ENCODE results near the gene AMOTL1. TPM values are rescaled to one million over a fixed set of nuclear protein-coding genes. Genes with fewer than 3 reads are reported as not detected.

AMOTL1 gene
- total RNA-seq, 6 experiments from 2014 or later, result 7.4 to 43.8 (median 17.3) TPM

DNA sequence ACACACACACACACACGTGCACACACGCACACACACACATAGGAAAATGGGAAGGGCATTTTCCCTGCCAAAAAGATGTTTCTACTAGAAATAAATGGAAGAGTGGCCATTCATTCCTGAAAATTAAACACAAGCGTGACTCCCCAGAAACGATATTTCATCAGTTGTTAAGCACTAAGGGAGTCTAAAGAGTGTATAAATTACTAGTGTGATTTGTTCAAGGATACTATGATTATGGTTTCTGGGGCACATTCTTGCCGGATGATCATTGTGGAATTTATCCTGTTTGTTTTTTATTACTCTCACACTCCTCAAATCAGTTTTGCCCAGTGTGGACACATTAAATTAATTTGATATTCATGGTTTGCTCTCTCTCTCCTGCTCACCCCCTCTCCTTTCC, 16.4 kb upstream of the AMOTL1 start:
- Histone ChIP-seq H3K4me1 (no peaks in the 10 kb centered on the region), H3K27ac (no peak overlapping the region), H3K27me3 (no peaks in the 10 kb centered on the region), H3K9me3 (no peaks in the 10 kb centered on the region), H3K36me3 (no peaks in the 10 kb centered on the region), H3K4me3 (no peak overlapping the region)
- WGBS (ENCODE audit: insufficient coverage, low coverage, low lambda C conversion rate, missing lambda C conversion rate), result 79% methylated on average over 5 of the region's 5 CpGs
- ATAC-seq (no peak), DNase-seq (no peak)
- intact Hi-C loops (cut with DNase I), result no loop called here
- TF ChIP-seq, protein P1, sequence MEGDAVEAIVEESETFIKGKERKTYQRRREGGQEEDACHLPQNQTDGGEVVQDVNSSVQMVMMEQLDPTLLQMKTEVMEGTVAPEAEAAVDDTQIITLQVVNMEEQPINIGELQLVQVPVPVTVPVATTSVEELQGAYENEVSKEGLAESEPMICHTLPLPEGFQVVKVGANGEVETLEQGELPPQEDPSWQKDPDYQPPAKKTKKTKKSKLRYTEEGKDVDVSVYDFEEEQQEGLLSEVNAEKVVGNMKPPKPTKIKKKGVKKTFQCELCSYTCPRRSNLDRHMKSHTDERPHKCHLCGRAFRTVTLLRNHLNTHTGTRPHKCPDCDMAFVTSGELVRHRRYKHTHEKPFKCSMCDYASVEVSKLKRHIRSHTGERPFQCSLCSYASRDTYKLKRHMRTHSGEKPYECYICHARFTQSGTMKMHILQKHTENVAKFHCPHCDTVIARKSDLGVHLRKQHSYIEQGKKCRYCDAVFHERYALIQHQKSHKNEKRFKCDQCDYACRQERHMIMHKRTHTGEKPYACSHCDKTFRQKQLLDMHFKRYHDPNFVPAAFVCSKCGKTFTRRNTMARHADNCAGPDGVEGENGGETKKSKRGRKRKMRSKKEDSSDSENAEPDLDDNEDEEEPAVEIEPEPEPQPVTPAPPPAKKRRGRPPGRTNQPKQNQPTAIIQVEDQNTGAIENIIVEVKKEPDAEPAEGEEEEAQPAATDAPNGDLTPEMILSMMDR (IDR thresholded peaks at IDR 0.05), result no peak
- no peak for TF ChIP-seq POLR2A (IDR thresholded peaks at IDR 0.05)

DNA sequence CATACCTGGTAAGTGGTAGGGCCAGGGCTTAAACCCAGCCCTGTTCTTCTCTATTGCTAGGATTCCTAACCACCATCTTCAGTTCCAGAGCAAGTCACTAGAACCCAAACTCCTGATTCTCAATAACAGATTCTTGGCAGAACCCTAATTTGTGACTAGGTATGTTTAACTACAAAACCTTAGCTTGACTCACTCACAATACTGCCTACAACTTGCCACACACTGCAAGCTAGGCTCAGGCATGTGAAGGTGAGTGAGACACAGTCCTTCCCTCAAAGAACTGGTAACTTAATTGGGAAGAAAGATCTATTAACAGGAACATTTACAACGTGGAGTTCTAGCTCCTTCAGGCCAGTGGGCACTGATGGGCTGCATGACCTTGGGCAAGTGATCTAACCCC, 14.5 kb upstream of the AMOTL1 start:
- 71% methylated on average over 1 of the region's 1 CpG for WGBS (ENCODE audit: insufficient coverage, low coverage, low lambda C conversion rate, missing lambda C conversion rate)
- ATAC-seq (no peak), DNase-seq (no peak)
- no peak for TF ChIP-seq POLR2A (IDR thresholded peaks at IDR 0.05)
- TF ChIP-seq, protein P1 (IDR thresholded peaks at IDR 0.05), result no peak
- Histone ChIP-seq H3K27me3 (no peaks in the 10 kb centered on the region), H3K4me1 (no peaks in the 10 kb centered on the region), H3K27ac (no peak overlapping the region), H3K4me3 (no peak overlapping the region), H3K36me3 (no peaks in the 10 kb centered on the region), H3K9me3 (no peaks in the 10 kb centered on the region)
- intact Hi-C loops (cut with DNase I), result no loop called here

DNA sequence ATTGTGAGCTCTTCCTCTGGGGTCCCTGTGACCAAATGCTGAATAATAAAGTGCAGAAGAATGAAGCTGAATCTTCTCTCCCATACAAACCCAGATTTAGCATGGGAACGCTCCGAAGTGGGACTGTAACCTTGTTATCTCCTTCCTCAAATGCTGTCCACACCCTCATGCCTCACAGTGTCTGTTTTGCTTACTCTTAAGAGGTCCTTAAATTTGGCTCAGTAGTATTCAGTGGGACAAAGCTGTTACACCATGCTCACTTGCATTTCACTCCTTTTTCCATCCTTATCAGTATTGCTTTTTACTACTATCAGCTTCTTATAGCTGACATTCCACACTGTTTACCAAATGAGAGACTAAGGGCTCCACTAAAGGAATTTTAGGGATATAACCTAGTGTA, 13.8 kb upstream of the AMOTL1 start:
- ATAC-seq (no peak), DNase-seq (no peak)
- 0% methylated on average over 1 of the region's 2 CpGs for WGBS (ENCODE audit: insufficient coverage, low coverage, low lambda C conversion rate, missing lambda C conversion rate)
- H3K4me3 ChIP-seq, result no peak overlapping the region
- no peaks in the 10 kb centered on the region for H3K27me3 ChIP-seq
- TF ChIP-seq POLR2A (IDR thresholded peaks at IDR 0.05), result no peak
- TF ChIP-seq, protein P1 (IDR thresholded peaks at IDR 0.05), result no peak
- H3K27ac ChIP-seq, result no peak overlapping the region
- H3K36me3 ChIP-seq, result no peaks in the 10 kb centered on the region
- no peaks in the 10 kb centered on the region for H3K4me1 ChIP-seq
- intact Hi-C loops (cut with DNase I), result no loop called here
- H3K9me3 ChIP-seq, result no peaks in the 10 kb centered on the region

DNA sequence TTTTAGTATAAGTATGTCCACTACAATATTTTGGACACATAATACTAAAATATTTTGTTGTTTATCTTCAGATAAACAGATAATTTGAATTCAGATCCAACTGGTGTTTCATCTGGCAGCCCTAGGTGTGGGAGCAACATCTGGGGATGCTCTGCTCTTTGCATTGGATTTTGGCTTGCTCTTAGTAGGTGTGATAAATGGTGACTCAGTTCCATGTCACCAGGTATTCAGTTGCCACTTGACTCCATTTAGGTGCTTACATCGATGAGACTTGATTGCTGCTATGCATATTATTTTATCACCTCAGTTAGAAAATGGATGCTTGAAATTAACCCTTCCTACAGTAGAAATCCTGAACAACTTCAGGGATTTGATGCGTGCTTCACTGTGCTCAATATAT, 13.3 kb upstream of the AMOTL1 start:
- WGBS (ENCODE audit: insufficient coverage, low coverage, low lambda C conversion rate, missing lambda C conversion rate), result 81% methylated on average over 2 of the region's 2 CpGs
- no peaks in the 10 kb centered on the region for H3K9me3 ChIP-seq
- no peaks in the 10 kb centered on the region for H3K27me3 ChIP-seq
- no peaks in the 10 kb centered on the region for H3K36me3 ChIP-seq
- H3K27ac ChIP-seq, result no peak overlapping the region
- DNase-seq, result no peak
- H3K4me3 ChIP-seq, result no peak overlapping the region
- no peaks in the 10 kb centered on the region for H3K4me1 ChIP-seq
- no peak for ATAC-seq
- intact Hi-C loops (cut with DNase I), result no loop called here
- no peak for TF ChIP-seq POLR2A (IDR thresholded peaks at IDR 0.05)
- TF ChIP-seq, protein P1 (IDR thresholded peaks at IDR 0.05), result no peak

DNA sequence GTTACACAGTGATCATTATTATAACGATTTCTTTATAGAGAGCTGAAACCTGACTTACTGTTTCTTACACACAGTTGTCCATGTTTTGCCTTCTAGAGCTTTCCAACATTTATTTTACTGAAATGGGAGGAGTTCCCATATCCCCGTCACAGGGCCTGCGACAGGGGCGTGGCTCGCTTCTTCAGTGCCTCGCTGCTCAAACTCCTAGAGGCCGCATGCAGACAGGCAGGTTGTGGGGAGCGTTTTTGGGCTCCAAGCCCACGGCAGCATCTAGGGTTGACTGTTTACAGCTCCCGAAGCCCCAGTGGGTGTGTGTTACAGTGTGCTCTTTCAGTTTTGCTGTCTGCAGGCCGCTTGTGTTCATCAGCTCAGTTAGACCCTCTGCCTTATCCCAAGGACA, 12.7 kb upstream of the AMOTL1 start:
- H3K4me1 ChIP-seq, result no peaks in the 10 kb centered on the region
- H3K27ac ChIP-seq, result no peak overlapping the region
- H3K36me3 ChIP-seq, result no peaks in the 10 kb centered on the region
- DNase-seq (no peak), ATAC-seq (no peak)
- no peak overlapping the region for H3K4me3 ChIP-seq
- TF ChIP-seq, protein P1 (IDR thresholded peaks at IDR 0.05), result no peak
- no peak for TF ChIP-seq POLR2A (IDR thresholded peaks at IDR 0.05)
- intact Hi-C loops (cut with DNase I), result no loop called here
- 86% methylated on average over 11 of the region's 11 CpGs for WGBS (ENCODE audit: insufficient coverage, low coverage, low lambda C conversion rate, missing lambda C conversion rate)
- H3K27me3 ChIP-seq, result no peaks in the 10 kb centered on the region
- no peaks in the 10 kb centered on the region for H3K9me3 ChIP-seq

All from right lobe of liver (tissue), 6 donors.